HEK293 (cell line): ENCODE results near the gene MKI67.
A peak's percentile ranks its signal among the peaks of the same experiment; 100 is the strongest.

Source experiments
- CTCF ChIA-PET: fragments of 350-600 bp; formaldehyde crosslinking; extraction: SDS; loops from one replicate; lab custom pipeline; 2021; ENCODE audit warnings: antibody characterized with exemption; lab: Yijun Ruan, JAX
- POLR2A ChIA-PET: fragments of 300-600 bp; formaldehyde crosslinking; extraction: SDS; loops from one replicate; lab custom pipeline; 2020; ENCODE audit warnings: antibody characterized with exemption, inconsistent platforms; lab: Yijun Ruan, JAX
- H3K27ac ChIP-seq: fragments of 200-500 bp; sonication (Bioruptor generic); 2 replicates; pipeline ENCODE4 v1.5.1; 2014; ENCODE audit warnings: low read depth, low read length, control low read depth, inconsistent platforms; ENCODE audit errors: extremely low read depth
- H3K36me3 ChIP-seq, 2 experiments: fragments of 200-500 bp in 1 of 2; sonication (Bioruptor generic) in 1 of 2; 1 replicate in 1 of 2; 2 replicates in 1 of 2; pipeline ENCODE4 v1.5.1; 2014 to 2017; ENCODE audit warnings: inconsistent platforms in 2 of 2, low read length in 2 of 2; ENCODE audit not compliant: control insufficient read depth in 2 of 2, insufficient read depth in 1 of 2
- H3K4me1 ChIP-seq: fragments of 200-500 bp; sonication (Bioruptor generic); 2 replicates; pipeline ENCODE4 v1.5.1; 2014; ENCODE audit warnings: mild to moderate bottlenecking, low read length, inconsistent platforms; ENCODE audit not compliant: control insufficient read depth, insufficient read depth
- H3K4me3 ChIP-seq: 2 replicates; pipeline ENCODE4 v1.5.1; 2011; ENCODE audit warnings: low read depth, mild to moderate bottlenecking, control low read depth, low read length, moderate library complexity
- H3K9me3 ChIP-seq: fragments of 200-500 bp; sonication (Bioruptor generic); 2 replicates; pipeline ENCODE4 v1.5.1; 2014; ENCODE audit warnings: low read depth, low read length, inconsistent platforms; ENCODE audit not compliant: control insufficient read depth, insufficient read depth
- KLF10 ChIP-seq: fragments of 450-650 bp; IDR thresholded peaks from 2 replicates; pipeline ENCODE4 v1.5.1; 2018; ENCODE audit warnings: missing biosample characterization, mild to moderate bottlenecking, missing genetic modification characterization
- MEIS1 ChIP-seq: sonication (generic); formaldehyde crosslinking; IDR thresholded peaks from 2 replicates; pipeline ENCODE4 v1.8.1; 2022; ENCODE audit warnings: missing genetic modification reagents, mild to moderate bottlenecking, borderline replicate concordance
- PRDM10 ChIP-seq: fragments of 450-650 bp; formaldehyde crosslinking; IDR thresholded peaks from 2 replicates; pipeline ENCODE4 v1.5.1; 2016; ENCODE audit warnings: missing biosample characterization, missing genetic modification characterization
- REPIN1 ChIP-seq: fragments of 450-650 bp; formaldehyde crosslinking; IDR thresholded peaks from 2 replicates; pipeline ENCODE4 v1.5.1; 2017; ENCODE audit warnings: missing biosample characterization, missing genetic modification characterization, low read depth
- ZBTB17 ChIP-seq: fragments of 450-650 bp; formaldehyde crosslinking; IDR thresholded peaks from 2 replicates; pipeline ENCODE4 v1.5.1; 2016; ENCODE audit warnings: missing biosample characterization, missing genetic modification characterization
- ZBTB20 ChIP-seq: fragments of 450-650 bp; formaldehyde crosslinking; IDR thresholded peaks from 2 replicates; pipeline ENCODE4 v1.5.1; 2016; ENCODE audit warnings: missing biosample characterization, missing genetic modification characterization
- ZNF394 ChIP-seq: fragments of 450-650 bp; formaldehyde crosslinking; IDR thresholded peaks from 2 replicates; pipeline ENCODE4 v1.5.1; 2016; ENCODE audit warnings: missing biosample characterization, missing genetic modification characterization, mild to moderate bottlenecking, moderate library complexity, borderline replicate concordance
- ZNF610 ChIP-seq: fragments of 450-650 bp; formaldehyde crosslinking; IDR thresholded peaks from 2 replicates; pipeline ENCODE4 v1.5.1; 2016; ENCODE audit warnings: missing biosample characterization, missing genetic modification characterization, borderline replicate concordance
- ZNF658 ChIP-seq: fragments of 450-650 bp; formaldehyde crosslinking; IDR thresholded peaks from 2 replicates; pipeline ENCODE4; 2016; ENCODE audit warnings: missing biosample characterization, missing genetic modification characterization
- ZSCAN30 ChIP-seq: fragments of 450-650 bp; IDR thresholded peaks from 2 replicates; pipeline ENCODE4 v1.5.1; 2018; ENCODE audit warnings: missing biosample characterization, mild to moderate bottlenecking, missing genetic modification characterization, moderate library complexity
- TF ChIP-seq, protein P1 (sequence below): fragments of 450-650 bp; formaldehyde crosslinking; IDR thresholded peaks from 2 replicates; pipeline ENCODE4 v1.5.1; 2016; ENCODE audit warnings: missing biosample characterization, missing genetic modification characterization
- TF ChIP-seq, protein P2 (sequence below): fragments of 450-650 bp; formaldehyde crosslinking; IDR thresholded peaks from 2 replicates; pipeline ENCODE4 v1.5.1; 2016; ENCODE audit warnings: missing biosample characterization, missing genetic modification characterization
- TF ChIP-seq, protein P3 (sequence below): fragments of 450-650 bp; formaldehyde crosslinking; IDR thresholded peaks from 2 replicates; pipeline ENCODE4 v1.5.1; 2016; ENCODE audit warnings: missing biosample characterization, missing genetic modification characterization
- TF ChIP-seq, protein P4 (sequence below): fragments of 450-650 bp; formaldehyde crosslinking; IDR thresholded peaks from 2 replicates; pipeline ENCODE4 v1.5.1; 2016; ENCODE audit warnings: missing biosample characterization, missing genetic modification characterization, low read depth
- TF ChIP-seq, protein P5 (sequence below): fragments of 450-650 bp; IDR thresholded peaks from 2 replicates; pipeline ENCODE4 v1.5.1; 2018; ENCODE audit warnings: missing biosample characterization, mild to moderate bottlenecking, missing genetic modification characterization

The MKI67 gene

GRCh38 chr10:128087884-128088709, 38.1 kb downstream of the MKI67 start:
- H3K9me3 ChIP-seq: no peaks in the 10 kb centered on the region
- H3K27ac ChIP-seq: no peak overlapping the region
- CTCF ChIA-PET: interaction anchor here (1.3 kb wide), 1 partner anchor 10 kb away, joined by 3 read pairs; no protein-coding TSS in a partner anchor
- POLR2A ChIA-PET: no interaction called here
- TF ChIP-seq ZNF394 (no peak), KLF10 (tag by site-specific recombination) (no peak), ZBTB17 (tag by site-specific recombination) (no peak), REPIN1 (tag by site-specific recombination) (no peak), ZBTB20 (tag by site-specific recombination) (peak; percentile 63; the same call in 1 of the 2 replicates), ZNF658 (tag by site-specific recombination) (no peak), ZNF610 (tag by site-specific recombination) (peak; percentile 64; the same call in 1 of the 2 replicates), PRDM10 (tag by site-specific recombination) (no peak), ZSCAN30 (tag by site-specific recombination) (no peak), MEIS1 (no peak)
- TF ChIP-seq, protein P1, sequence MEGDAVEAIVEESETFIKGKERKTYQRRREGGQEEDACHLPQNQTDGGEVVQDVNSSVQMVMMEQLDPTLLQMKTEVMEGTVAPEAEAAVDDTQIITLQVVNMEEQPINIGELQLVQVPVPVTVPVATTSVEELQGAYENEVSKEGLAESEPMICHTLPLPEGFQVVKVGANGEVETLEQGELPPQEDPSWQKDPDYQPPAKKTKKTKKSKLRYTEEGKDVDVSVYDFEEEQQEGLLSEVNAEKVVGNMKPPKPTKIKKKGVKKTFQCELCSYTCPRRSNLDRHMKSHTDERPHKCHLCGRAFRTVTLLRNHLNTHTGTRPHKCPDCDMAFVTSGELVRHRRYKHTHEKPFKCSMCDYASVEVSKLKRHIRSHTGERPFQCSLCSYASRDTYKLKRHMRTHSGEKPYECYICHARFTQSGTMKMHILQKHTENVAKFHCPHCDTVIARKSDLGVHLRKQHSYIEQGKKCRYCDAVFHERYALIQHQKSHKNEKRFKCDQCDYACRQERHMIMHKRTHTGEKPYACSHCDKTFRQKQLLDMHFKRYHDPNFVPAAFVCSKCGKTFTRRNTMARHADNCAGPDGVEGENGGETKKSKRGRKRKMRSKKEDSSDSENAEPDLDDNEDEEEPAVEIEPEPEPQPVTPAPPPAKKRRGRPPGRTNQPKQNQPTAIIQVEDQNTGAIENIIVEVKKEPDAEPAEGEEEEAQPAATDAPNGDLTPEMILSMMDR (tag by site-specific recombination): peak; percentile 42
- TF ChIP-seq, protein P2, sequence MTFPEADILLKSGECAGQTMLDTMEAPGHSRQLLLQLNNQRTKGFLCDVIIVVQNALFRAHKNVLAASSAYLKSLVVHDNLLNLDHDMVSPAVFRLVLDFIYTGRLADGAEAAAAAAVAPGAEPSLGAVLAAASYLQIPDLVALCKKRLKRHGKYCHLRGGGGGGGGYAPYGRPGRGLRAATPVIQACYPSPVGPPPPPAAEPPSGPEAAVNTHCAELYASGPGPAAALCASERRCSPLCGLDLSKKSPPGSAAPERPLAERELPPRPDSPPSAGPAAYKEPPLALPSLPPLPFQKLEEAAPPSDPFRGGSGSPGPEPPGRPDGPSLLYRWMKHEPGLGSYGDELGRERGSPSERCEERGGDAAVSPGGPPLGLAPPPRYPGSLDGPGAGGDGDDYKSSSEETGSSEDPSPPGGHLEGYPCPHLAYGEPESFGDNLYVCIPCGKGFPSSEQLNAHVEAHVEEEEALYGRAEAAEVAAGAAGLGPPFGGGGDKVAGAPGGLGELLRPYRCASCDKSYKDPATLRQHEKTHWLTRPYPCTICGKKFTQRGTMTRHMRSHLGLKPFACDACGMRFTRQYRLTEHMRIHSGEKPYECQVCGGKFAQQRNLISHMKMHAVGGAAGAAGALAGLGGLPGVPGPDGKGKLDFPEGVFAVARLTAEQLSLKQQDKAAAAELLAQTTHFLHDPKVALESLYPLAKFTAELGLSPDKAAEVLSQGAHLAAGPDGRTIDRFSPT (tag by site-specific recombination): no peak
- TF ChIP-seq, protein P3, sequence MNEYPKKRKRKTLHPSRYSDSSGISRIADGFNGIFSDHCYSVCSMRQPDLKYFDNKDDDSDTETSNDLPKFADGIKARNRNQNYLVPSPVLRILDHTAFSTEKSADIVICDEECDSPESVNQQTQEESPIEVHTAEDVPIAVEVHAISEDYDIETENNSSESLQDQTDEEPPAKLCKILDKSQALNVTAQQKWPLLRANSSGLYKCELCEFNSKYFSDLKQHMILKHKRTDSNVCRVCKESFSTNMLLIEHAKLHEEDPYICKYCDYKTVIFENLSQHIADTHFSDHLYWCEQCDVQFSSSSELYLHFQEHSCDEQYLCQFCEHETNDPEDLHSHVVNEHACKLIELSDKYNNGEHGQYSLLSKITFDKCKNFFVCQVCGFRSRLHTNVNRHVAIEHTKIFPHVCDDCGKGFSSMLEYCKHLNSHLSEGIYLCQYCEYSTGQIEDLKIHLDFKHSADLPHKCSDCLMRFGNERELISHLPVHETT (tag by site-specific recombination): no peak
- TF ChIP-seq, protein P4, sequence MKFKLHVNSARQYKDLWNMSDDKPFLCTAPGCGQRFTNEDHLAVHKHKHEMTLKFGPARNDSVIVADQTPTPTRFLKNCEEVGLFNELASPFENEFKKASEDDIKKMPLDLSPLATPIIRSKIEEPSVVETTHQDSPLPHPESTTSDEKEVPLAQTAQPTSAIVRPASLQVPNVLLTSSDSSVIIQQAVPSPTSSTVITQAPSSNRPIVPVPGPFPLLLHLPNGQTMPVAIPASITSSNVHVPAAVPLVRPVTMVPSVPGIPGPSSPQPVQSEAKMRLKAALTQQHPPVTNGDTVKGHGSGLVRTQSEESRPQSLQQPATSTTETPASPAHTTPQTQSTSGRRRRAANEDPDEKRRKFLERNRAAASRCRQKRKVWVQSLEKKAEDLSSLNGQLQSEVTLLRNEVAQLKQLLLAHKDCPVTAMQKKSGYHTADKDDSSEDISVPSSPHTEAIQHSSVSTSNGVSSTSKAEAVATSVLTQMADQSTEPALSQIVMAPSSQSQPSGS (tag by site-specific recombination): peak; percentile 85
- TF ChIP-seq, protein P5, sequence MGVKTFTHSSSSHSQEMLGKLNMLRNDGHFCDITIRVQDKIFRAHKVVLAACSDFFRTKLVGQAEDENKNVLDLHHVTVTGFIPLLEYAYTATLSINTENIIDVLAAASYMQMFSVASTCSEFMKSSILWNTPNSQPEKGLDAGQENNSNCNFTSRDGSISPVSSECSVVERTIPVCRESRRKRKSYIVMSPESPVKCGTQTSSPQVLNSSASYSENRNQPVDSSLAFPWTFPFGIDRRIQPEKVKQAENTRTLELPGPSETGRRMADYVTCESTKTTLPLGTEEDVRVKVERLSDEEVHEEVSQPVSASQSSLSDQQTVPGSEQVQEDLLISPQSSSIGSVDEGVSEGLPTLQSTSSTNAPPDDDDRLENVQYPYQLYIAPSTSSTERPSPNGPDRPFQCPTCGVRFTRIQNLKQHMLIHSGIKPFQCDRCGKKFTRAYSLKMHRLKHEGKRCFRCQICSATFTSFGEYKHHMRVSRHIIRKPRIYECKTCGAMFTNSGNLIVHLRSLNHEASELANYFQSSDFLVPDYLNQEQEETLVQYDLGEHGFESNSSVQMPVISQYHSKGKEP (tag by site-specific recombination): no peak
- H3K36me3 ChIP-seq: no peaks in the 10 kb centered on the region
- no peaks in the 10 kb centered on the region for H3K4me1 ChIP-seq
- H3K4me3 ChIP-seq: no peak overlapping the region
